ENCODE data around the gene MXRA8.
A peak's percentile ranks its signal among the peaks of the same experiment; 100 is the strongest.
"Not testable (repeated sequence)": the region's sequence is repeated elsewhere in the genome, so short reads cannot be mapped to it uniquely, and the experiment has no call there.

MXRA8 gene

GRCh38 chr1:1318777-1319645, 39.3 kb downstream of the MXRA8 start:
- DNase-seq: no peak

GRCh38 chr1:1318131-1318652, 40.2 kb downstream of the MXRA8 start:
- peak; percentile 89 for DNase-seq

GRCh38 chr1:1317420-1317819, 40.9 kb downstream of the MXRA8 start:
- no peak for DNase-seq

DNA sequence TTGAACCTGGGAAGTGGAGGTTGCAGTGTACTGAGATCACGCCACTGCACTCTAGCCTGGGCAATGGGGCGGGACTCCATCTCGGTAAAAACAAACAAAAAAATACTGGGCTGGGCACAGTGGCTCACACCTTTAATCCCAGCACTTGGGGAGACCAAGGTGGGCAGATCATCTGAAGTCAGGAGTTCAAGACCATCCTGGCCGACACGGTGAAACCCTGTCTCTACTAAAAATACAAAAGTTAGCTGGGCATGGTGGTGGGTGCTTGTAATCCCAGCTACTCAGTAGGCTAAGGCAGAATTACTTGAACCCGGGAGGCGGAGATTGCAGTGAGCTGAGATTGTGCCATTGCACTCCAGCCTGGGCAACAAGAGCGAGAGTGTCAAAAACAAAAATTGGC, 42.2 kb downstream of the MXRA8 start:
- not testable (repeated sequence) for DNase-seq

DNA sequence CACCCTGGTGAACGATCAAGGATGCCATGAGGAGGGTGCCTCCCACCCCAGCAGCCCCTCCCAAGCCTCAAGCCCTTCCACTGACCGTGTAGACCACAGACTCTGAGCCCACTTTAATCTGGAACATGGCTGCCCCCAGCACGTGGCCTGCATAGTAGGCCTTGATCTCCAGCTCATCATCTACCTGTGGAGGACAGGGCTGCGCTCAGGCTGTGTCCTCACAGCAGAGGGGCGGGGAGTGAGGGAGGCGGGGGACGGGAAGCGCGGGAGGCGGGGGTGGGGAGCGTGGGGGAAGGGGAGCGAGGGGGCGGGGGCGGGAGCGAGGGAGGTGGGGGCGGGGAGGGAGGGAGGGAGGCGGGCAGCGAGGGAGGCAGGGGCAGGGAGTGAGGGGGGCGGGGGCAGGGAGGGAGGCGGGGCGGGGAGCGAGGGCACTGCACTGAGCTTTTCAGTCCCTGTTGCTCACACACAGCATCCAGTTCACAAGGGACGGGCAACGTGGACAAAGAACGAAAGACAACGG, 42.9 kb downstream of the MXRA8 start:
- DNase-seq: no peak

- DNase-seq: no peak
Observed at GRCh38 chr1:1314678-1315335, 43.5 kb downstream of the MXRA8 start.

- DNase-seq: no peak
Observed at GRCh38 chr1:1314237-1314586, 44.1 kb downstream of the MXRA8 start.

DNA sequence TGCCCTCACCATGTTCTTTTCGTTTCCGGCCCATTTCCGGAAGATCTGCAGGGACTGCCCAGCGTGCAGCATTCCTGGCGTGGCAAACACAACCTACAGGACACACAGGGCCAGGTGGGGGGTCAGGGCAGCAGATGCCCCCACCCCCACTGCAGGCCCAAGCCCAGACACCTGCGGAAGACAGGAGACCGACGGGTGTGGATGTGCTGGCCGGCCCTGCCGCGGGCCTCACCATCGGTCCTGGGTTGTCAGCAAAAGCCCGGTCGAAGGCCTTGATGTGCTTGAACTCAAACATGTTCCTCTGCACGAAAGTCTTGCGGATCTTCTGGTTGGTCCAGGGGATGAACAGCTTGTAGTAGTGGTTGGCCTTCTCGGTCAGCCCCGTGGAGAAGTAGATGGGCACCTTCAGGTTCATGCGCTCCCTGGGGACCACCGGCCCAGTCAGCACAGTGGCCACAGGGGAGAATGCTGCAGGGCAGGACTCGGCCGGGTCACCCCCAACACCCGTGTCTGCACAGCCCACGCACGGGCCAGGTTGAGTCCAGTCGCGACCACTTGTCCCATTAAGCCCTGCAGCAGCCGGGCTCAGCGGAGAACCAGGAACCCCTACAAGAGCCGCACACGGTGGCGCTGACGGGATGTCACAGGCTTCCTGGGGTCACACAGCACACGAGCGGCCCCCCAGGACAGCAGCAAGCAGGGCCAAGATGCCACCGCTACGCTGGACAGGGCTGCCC, 44.7 kb downstream of the MXRA8 start:
- DNase-seq: no peak

GRCh38 chr1:1312450-1313314, 45.7 kb downstream of the MXRA8 start:
- no peak for DNase-seq

- no peak for DNase-seq
Observed at GRCh38 chr1:1311107-1312104, 46.9 kb downstream of the MXRA8 start.

DNA sequence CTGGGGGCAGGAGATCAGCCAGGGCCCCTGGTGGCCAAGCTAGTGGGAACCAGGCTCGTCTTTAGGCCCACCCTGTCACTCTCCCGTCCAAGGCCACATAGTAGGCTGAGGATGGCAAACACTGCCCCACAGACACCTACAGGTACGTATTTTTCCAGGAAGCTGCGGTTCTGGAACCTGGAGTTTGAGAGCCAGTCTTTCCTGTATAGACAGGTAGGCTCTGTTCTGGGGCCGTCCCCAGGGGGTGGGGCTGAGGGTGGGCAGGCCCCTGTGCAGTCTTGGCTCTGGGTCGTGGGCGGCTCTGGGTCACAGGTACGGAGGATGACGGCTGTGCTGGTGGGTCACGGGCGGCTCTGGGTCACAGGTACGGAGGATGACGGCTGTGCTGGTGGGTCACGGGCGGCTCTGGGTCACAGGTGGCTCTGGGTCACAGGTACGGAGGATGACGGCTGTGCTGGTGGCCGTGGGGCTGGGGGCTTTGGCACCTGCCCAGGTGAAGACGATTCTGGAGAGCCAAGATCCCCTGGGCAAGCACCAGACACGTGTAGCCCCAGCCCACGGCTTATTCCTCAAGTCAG, 47.8 kb downstream of the MXRA8 start:
- DNase-seq: no peak

GRCh38 chr1:1310109-1310385, 48.3 kb downstream of the MXRA8 start:
- DNase-seq: no peak

DNA sequence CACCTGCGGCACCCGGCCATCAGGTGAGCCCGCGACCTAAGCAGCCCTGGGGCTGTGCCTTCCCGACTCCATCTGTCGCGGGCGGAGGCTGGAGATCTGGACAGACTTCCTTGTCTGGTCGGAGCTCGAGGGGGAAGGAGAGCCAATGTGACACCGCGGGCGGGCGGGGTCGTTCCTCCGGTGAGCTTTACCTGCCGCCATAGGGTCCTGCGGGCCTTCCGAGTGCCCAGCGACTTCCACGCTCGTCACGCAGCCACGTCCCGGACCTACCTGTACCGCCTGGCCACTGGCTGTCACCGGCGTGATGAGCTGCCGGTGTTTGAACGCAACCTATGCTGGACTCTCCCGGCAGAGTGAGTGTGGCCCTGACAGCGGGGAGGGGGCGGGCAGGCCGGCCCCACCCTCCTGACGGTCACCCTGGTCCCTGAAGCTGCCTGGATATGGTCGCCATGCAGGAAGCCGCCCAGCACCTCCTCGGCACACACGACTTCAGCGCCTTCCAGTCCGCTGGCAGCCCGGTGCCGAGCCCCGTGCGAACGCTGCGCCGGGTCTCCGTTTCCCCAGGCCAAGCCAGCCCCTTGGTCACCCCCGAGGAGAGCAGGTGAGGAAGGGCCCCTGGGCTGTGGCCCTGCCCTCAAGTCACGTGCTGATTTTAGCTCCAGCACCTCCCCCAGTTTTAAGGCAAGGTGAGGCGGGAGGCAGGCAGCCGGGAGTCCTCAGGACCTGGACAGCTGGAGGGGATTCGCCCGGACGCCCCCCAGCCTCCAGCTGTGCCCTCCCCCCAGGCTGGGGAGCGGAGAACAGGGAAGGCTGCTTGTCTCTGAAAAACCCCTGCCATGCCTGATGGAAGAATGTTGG, 48.9 kb downstream of the MXRA8 start:
- DNase-seq: no peak

- DNase-seq: no peak
Observed at GRCh38 chr1:1308756-1309250, 49.6 kb downstream of the MXRA8 start.

GRCh38 chr1:1307923-1308755, 50.2 kb downstream of the MXRA8 start, which contains the start of the genes ACAP3 and PUSL1:
Gene ACAP3, minus strand, starts transcription at chr1:1307930. Its CDS starts 115 bp downstream, at chr1:1307815.
Gene PUSL1, plus strand, starts transcription at chr1:1308597. Its CDS starts 47 bp downstream, at chr1:1308644.
- DNase-seq: peak; percentile 92

GRCh38 chr1:1307261-1307922, 51.0 kb downstream of the MXRA8 start:
- DNase-seq: no peak

GRCh38 chr1:1306661-1307260, 51.6 kb downstream of the MXRA8 start:
- DNase-seq: no peak

Measured in NCI-H2029 (cell line).